ENCODE measurements around the gene MIER3. TPM values are rescaled to one million over a fixed set of nuclear protein-coding genes. Genes with fewer than 3 reads are reported as not detected.

MIER3 gene
- total RNA-seq, 4 donors from 2014 or later = 14.4 to 44.5 (median 23.6) TPM

DNA sequence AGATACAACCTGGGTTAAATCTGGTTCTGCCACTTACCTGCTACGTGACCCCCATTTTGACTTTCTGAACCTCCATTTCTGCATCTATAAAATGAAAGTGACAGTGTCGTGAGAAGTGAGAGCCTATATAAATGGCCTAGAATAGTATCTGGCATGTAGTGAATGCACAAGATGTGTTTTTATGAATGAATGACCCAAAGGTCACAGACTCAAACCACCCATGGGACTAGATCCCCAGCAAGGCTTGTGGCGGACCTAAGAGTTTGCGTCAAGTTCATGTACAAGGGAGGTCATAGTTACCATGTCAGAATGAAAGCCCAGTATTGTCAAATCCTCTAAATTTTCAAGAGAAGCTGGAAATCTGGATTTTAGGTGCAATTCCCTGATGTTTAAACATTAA lies 53.7 kb downstream of the MIER3 start:
- no peaks in the 10 kb centered on the region for H3K27me3 ChIP-seq
- TF ChIP-seq POLR2AphosphoS5 (IDR thresholded peaks at IDR 0.05) = no peak
- no peak for TF ChIP-seq POLR2A (IDR thresholded peaks at IDR 0.05)
- TF ChIP-seq EP300 (IDR thresholded peaks at IDR 0.05) = no peak
- TF ChIP-seq, protein P1, sequence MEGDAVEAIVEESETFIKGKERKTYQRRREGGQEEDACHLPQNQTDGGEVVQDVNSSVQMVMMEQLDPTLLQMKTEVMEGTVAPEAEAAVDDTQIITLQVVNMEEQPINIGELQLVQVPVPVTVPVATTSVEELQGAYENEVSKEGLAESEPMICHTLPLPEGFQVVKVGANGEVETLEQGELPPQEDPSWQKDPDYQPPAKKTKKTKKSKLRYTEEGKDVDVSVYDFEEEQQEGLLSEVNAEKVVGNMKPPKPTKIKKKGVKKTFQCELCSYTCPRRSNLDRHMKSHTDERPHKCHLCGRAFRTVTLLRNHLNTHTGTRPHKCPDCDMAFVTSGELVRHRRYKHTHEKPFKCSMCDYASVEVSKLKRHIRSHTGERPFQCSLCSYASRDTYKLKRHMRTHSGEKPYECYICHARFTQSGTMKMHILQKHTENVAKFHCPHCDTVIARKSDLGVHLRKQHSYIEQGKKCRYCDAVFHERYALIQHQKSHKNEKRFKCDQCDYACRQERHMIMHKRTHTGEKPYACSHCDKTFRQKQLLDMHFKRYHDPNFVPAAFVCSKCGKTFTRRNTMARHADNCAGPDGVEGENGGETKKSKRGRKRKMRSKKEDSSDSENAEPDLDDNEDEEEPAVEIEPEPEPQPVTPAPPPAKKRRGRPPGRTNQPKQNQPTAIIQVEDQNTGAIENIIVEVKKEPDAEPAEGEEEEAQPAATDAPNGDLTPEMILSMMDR (IDR thresholded peaks at IDR 0.05) = no peak
- H3K4me1 ChIP-seq = no peaks in the 10 kb centered on the region
- ATAC-seq = no peak
- no peak overlapping the region for H3K4me3 ChIP-seq
- H3K27ac ChIP-seq = no peak overlapping the region
- H3K36me3 ChIP-seq = peaks cover 0 to 29% of the 10 kb centered on the region in 2 donors
- WGBS, 2 donors (ENCODE audit: low coverage in 1 of 2) = 70 to 84% methylated on average over 3 to 4 of the region's 4 CpGs
- H3K9me3 ChIP-seq = no peaks in the 10 kb centered on the region

DNA sequence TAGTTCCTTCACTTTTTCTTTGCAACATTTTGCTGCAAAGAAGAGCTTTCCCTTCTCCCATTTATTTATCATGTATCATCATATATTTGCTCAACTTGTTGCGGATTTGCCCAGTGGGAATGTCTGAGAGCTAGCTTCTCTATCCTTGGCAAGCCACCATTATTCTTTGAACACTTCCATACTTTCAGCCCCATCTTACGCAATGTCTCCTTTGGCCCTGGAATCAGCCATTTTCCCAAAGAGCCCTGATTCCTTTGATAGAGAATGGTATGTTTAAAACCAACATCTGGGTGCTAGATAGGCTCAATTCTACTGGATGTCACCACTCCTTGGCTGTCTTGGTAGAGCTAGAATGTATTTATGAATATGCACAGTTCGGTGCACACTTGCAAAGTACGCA lies 55.2 kb downstream of the MIER3 start:
- WGBS, 2 donors (ENCODE audit: low coverage in 1 of 2) = 75 to 100% methylated on average over 4 of the region's 4 CpGs
- Histone ChIP-seq H3K4me1 (no peaks in the 10 kb centered on the region), H3K27me3 (no peaks in the 10 kb centered on the region), H3K9me3 (no peaks in the 10 kb centered on the region), H3K27ac (no peak overlapping the region), H3K36me3 (peaks cover 0 to 40% of the 10 kb centered on the region in 2 donors), H3K4me3 (no peak overlapping the region)
- TF ChIP-seq EP300 (IDR thresholded peaks at IDR 0.05) = no peak
- ATAC-seq = no peak

DNA sequence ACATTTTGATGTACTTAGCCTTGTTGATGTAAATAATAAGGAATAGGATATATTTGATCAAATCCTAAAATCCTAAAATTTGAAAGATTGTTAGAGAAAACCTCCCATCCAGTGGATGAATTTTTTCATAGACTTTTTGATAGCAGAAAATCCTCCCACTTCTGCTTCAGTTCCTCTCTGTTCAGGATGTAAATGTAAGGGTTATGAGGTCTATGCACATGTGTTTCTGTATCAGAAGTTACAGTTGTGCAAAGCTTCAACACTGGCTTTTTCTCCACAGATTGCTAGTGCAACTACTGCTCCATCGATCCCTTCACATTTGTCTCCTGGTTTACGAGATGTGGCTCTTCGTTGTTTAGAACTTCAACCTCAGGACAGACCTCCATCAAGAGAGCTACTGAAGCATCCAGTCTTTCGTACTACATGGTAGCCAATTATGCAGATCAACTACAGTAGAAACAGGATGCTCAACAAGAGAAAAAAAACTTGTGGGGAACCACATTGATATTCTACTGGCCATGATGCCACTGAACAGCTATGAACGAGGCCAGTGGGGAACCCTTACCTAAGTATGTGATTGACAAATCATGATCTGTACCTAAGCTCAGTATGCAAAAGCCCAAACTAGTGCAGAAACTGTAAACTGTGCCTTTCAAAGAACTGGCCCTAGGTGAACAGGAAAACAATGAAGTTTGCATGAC lies 58.5 kb downstream of the MIER3 start:
- ATAC-seq = no peak
- H3K36me3 ChIP-seq = peaks cover 0 to 71% of the 10 kb centered on the region in 2 donors
- no peaks in the 10 kb centered on the region for H3K27me3 ChIP-seq
- TF ChIP-seq, protein P1 (IDR thresholded peaks at IDR 0.05) = no peak
- TF ChIP-seq POLR2A (IDR thresholded peaks at IDR 0.05) (no peak), EP300 (IDR thresholded peaks at IDR 0.05) (no peak), POLR2AphosphoS5 (IDR thresholded peaks at IDR 0.05) (no peak)
- no peaks in the 10 kb centered on the region for H3K4me1 ChIP-seq
- no peak overlapping the region for H3K4me3 ChIP-seq
- no peak overlapping the region for H3K27ac ChIP-seq
- WGBS, 2 donors (ENCODE audit: low coverage in 1 of 2) = 85 to 93% methylated on average over 4 to 5 of the region's 5 CpGs
- H3K9me3 ChIP-seq = no peaks in the 10 kb centered on the region

DNA sequence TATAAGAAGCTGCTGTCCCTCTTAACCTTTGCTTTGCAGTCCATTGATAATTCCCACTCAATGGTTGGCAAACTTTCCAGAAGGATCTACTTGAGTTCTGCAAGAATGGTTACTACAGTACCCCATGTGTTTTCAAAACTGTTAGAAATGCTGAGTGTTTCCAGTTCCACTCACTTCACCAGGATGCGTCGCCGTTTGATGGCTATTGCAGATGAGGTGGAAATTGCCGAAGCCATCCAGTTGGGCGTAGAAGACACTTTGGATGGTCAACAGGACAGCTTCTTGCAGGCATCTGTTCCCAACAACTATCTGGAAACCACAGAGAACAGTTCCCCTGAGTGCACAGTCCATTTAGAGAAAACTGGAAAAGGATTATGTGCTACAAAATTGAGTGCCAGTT lies 70.4 kb downstream of the MIER3 start:
- H3K4me3 ChIP-seq = no peak overlapping the region
- no peak for TF ChIP-seq POLR2A (IDR thresholded peaks at IDR 0.05)
- TF ChIP-seq, protein P1 (IDR thresholded peaks at IDR 0.05) = no peak
- TF ChIP-seq POLR2AphosphoS5 (IDR thresholded peaks at IDR 0.05) = no peak
- no peak for TF ChIP-seq EP300 (IDR thresholded peaks at IDR 0.05)
- WGBS, 2 donors (ENCODE audit: low coverage in 1 of 2) = 95 to 98% methylated on average over 3 to 5 of the region's 5 CpGs
- H3K9me3 ChIP-seq = no peaks in the 10 kb centered on the region
- H3K4me1 ChIP-seq = no peaks in the 10 kb centered on the region
- H3K27ac ChIP-seq = no peak overlapping the region
- ATAC-seq = no peak
- H3K36me3 ChIP-seq = peaks cover 0 to 93% of the 10 kb centered on the region in 2 donors
- no peaks in the 10 kb centered on the region for H3K27me3 ChIP-seq

DNA sequence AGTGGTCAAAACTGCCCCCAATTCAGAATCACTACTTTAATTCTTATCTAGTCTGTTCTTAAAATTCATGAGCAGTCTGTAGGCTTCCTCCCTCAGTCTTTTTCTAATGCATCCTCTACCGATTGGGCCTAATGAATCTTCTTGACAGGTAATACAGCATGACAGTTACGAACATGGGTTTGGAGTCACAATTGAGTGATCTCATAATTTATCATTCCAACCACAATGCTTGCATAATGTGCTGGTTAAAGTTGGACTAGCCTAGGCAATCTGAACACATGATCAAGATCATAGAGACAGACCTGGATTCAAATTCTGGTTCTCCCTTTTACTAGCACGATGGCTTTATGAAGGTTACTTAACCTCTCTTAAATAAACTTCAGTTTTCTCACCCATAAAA lies 75.6 kb downstream of the MIER3 start:
- H3K4me3 ChIP-seq = no peak overlapping the region
- no peak for ATAC-seq
- 69 to 90% methylated on average over 2 to 3 of the region's 3 CpGs for WGBS, 2 donors (ENCODE audit: low coverage in 1 of 2)

More for the DNA sequence above, 75.6 kb downstream of the MIER3 start:
- Histone ChIP-seq H3K9me3 (no peaks in the 10 kb centered on the region), H3K27ac (no peak overlapping the region), H3K4me1 (no peaks in the 10 kb centered on the region), H3K36me3 (peaks cover 0 to 90% of the 10 kb centered on the region in 2 donors), H3K27me3 (no peaks in the 10 kb centered on the region)
- TF ChIP-seq POLR2AphosphoS5 (IDR thresholded peaks at IDR 0.05) (no peak), EP300 (IDR thresholded peaks at IDR 0.05) (no peak), POLR2A (IDR thresholded peaks at IDR 0.05) (no peak)
- TF ChIP-seq, protein P1 (IDR thresholded peaks at IDR 0.05) = no peak

Data from gastroesophageal sphincter (tissue), 4 donors.